ENCODE measurements around the gene SCO1.
A peak's percentile ranks its signal among the peaks of the same experiment; 100 is the strongest.
"Not testable (repeated sequence)": the region's sequence is repeated elsewhere in the genome, so short reads cannot be mapped to it uniquely, and the experiment has no call there.

Gene SCO1

DNA sequence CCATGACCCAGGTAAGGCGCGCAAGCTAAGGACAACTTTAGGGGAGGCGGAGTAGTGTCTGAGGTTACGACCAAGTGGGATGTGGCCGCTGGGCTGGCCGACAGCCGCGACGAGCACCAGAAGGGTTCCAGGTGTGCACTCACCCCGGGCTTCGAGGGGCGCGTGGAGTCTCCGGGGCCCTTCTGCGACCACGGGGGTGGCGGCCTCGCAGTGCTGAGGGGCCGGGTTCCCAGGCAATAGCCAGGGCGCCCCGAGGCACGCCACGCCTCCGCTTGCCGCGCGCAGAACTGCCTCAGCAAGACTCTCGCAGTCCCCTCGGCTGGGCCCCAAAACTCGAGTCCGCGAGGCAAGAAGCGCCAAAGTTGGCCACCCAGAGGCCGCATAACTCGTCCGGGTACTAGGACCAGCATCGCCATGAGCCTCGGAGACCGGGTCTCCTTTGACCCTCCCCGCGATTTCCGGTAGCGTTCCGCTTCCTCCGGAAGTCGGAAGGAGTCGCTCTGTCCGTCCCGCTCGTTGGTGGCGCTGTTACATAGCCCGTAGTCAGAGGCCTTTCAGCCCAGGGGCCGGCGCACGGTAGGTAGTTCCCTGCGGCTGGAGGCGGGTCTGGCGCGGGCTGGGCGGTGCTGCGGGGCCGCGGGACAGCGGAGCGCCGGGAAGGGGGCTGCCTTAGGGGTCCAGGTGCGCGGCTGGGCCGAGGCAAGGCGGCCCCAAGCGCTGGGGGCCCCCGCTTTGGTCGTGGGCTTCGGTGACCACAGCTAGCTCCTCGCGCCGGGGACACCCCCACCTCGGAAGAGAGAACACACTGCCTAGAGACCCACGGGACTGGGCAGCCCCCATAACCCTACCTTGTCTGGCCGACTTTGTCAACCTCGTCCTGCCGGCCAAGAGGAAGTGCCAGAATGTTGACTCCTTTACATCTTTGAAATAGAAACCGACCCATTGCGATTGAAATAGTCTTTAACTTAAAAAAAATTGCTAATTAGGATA lies at the start of gene SCO1, which contains the start of gene ADPRM:
TSS of gene SCO1 (minus strand) at position 442 of the 990 bp plus-strand sequence. CDS start at position 416, 26 bp downstream.
TSS of gene ADPRM (plus strand) at position 503 of the 990 bp plus-strand sequence. CDS start 7,333 bp downstream, outside the sequence.
- peak within 1 kb of the TSS; percentile 95 for H3K27ac Mint-ChIP-seq
- H3K9me3 Mint-ChIP-seq, result no peaks in the 10 kb centered on the region
- peak within 1 kb of the TSS; percentile 90 for H3K4me3 Mint-ChIP-seq
- H3K36me3 Mint-ChIP-seq (ENCODE audit: low read depth), result peaks cover 71% of the 10 kb centered on the region
- H3K27me3 Mint-ChIP-seq, result no peaks in the 10 kb centered on the region
- H3K4me1 Mint-ChIP-seq (ENCODE audit: low read depth), result peaks cover 60% of the 10 kb centered on the region
- DNase-seq, result peak; percentile 93

DNA sequence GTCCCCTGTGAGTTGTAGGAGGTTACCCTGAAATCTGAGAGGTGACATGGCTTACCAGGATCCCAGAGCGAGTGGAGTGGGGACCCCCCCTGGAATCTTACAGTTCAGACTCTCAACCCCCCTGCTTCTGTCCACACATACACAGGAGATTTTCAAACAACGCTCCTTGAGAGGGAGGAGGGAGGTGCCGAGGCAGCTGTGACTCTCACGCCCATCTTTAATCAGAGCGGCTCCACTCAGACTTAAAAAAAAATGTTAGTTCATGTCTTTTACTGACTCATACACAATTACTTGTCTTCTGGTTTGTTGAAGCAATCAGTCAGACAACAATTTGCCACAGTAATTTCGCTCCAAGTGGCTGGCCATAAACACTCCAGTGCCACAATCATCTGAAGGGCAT lies 47.9 kb upstream of the SCO1 start:
- H3K9me3 Mint-ChIP-seq, result no peaks in the 10 kb centered on the region
- H3K27ac Mint-ChIP-seq, result no peak overlapping the region
- no peak overlapping the region for H3K4me3 Mint-ChIP-seq
- peaks cover 12% of the 10 kb centered on the region for H3K4me1 Mint-ChIP-seq (ENCODE audit: low read depth)
- DNase-seq, result no peak
- no peaks in the 10 kb centered on the region for H3K36me3 Mint-ChIP-seq (ENCODE audit: low read depth)
- no peaks in the 10 kb centered on the region for H3K27me3 Mint-ChIP-seq

DNA sequence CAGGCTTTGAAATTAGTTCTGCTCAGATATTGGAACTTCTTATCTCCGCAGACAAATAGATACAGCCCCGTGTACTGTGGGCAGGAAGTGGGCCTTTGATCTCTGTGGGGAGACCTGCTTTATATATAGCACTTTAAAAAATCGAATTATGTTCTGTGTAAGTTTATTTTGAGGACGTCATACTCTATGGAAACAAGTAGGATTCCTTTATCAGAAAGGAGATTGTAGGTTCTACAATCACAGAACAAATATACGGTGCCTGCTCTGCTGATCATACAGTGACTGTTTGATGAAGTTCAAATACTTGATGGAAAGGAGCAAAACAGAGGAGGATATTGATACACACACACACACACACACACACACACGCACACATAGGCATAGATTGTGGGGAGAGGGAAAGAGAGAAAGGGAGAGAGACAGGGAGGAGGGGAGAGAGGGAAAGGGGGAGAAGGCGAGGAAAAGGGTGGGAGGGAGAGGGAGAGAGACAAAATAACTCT lies 47.2 kb upstream of the SCO1 start:
- Mint-ChIP-seq H3K9me3 (no peaks in the 10 kb centered on the region), H3K36me3 (ENCODE audit: low read depth) (no peaks in the 10 kb centered on the region), H3K4me3 (no peak overlapping the region), H3K27me3 (no peaks in the 10 kb centered on the region), H3K4me1 (ENCODE audit: low read depth) (peaks cover 12% of the 10 kb centered on the region), H3K27ac (no peak overlapping the region)
- no peak for DNase-seq

DNA sequence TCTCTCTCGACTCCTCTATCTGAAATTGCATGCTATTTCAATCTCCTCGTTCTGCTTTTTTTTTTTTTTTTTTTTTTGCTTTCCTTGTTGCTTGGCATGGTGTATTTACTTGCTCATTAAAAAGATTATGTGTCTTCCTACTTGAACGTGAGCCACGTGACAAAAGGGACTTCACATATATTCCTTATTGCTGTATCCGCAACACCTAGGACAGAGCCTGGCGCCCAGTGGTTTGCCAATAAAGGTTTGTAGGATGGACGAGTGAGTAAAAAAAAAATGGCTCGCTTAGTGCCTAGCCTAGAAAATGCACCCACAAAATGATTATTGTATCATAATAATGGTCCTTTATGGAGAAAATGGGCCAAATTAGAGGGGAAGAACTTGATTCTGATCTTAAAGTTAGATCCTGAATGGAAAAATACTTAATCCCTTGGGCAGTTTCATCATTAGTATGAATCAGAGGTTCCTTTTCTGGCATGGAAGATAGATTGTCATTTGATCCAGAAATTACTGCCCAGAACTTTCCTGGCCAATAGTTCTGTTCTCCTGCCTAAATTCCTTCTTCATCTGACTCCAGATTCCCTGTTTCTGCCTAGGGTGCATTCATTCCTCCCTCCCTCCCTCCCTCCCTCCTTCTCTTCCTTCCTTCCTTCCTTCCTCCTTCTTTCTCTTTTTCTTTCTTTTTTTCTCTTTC lies 46.1 kb upstream of the SCO1 start:
- DNase-seq, result no peak

DNA sequence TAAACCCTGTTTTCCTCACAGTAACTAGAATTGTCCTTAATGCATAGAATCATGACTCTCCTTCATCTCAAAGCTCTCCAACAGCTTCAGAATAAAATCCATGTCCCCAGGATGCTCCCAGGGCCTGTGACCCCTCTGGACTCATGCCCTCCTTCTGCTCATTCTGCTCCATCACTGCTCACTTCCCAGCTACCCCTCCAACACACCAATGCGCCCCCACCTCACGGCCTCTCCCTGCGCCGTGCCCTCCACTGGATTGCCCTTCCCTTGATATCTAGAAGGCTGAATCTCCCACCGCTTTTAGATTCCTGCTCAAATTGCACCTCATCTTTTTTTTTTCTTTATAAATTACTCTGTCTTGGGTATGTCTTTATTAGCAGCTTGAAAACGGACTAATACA lies 45.1 kb upstream of the SCO1 start:
- no peak for DNase-seq
- Mint-ChIP-seq H3K27ac (no peak overlapping the region), H3K9me3 (no peaks in the 10 kb centered on the region), H3K4me3 (no peak overlapping the region), H3K36me3 (ENCODE audit: low read depth) (no peaks in the 10 kb centered on the region), H3K4me1 (ENCODE audit: low read depth) (peaks cover 15% of the 10 kb centered on the region), H3K27me3 (no peaks in the 10 kb centered on the region)

More for the DNA sequence above, 46.1 kb upstream of the SCO1 start:
- H3K36me3 Mint-ChIP-seq (ENCODE audit: low read depth), result no peaks in the 10 kb centered on the region
- H3K4me3 Mint-ChIP-seq, result no peak overlapping the region
- peaks cover 12% of the 10 kb centered on the region for H3K4me1 Mint-ChIP-seq (ENCODE audit: low read depth)
- no peaks in the 10 kb centered on the region for H3K27me3 Mint-ChIP-seq
- no peaks in the 10 kb centered on the region for H3K9me3 Mint-ChIP-seq
- H3K27ac Mint-ChIP-seq, result no peak overlapping the region

DNA sequence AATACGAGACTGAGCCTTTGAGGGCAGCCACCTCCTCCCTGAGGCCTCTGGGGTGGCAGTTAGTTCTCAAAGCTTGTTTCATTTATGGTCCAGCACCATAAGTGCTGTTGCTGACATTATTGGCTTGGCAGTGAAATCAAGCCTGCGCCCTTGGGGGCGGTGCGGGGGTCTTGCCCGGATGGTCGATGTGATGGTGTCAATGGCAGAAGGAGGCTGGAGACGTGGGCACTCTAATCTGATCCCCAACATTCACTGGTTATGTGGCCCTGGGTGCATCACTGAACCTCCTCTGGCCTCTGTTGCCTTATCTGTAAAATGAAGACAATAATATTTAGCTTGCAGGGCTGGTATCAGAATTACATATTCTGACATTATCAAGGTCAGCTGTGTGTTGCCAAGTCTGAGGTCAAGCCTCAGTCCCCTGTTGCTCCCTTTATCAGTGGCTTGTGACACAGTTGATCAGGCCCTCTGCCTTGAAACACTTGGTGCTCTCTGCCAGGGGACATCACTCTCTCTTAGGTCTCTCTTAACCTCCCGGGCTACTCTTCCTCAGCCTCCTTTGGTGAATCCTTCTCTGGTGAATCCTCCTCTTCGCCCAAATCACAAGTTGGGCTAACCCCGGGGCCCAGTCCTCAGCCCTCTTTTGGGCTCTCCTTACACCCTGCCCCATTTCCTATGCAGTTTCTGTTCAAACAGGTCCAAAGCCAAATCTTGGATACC lies 44.2 kb upstream of the SCO1 start:
- DNase-seq, result no peak
- Mint-ChIP-seq H3K4me3 (no peak overlapping the region), H3K36me3 (ENCODE audit: low read depth) (no peaks in the 10 kb centered on the region), H3K27ac (no peak overlapping the region), H3K9me3 (no peaks in the 10 kb centered on the region), H3K27me3 (no peaks in the 10 kb centered on the region), H3K4me1 (ENCODE audit: low read depth) (peaks cover 20% of the 10 kb centered on the region)

DNA sequence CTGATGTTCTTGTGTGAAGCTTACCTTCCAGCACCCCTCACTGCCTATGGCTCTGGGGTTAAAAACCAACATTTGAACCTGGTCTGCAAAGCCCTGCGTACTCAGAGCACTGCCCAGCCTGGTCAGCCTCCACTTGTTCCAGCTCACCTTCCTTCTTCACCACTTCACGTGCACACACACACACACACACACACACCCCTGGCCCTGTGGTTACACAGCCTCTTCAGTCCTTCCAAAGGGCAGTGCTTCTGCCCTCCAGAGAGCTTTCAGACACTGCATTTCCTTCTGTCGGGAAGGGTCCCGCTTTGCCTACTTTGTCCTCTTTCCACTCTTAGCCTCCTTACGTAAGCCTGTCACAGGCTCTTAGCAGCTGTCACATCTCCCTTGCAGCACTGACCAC lies 42.1 kb upstream of the SCO1 start:
- Mint-ChIP-seq H3K4me3 (no peak overlapping the region), H3K9me3 (no peaks in the 10 kb centered on the region), H3K36me3 (ENCODE audit: low read depth) (no peaks in the 10 kb centered on the region), H3K27me3 (peaks cover 3% of the 10 kb centered on the region), H3K4me1 (ENCODE audit: low read depth) (peaks cover 11% of the 10 kb centered on the region), H3K27ac (no peak overlapping the region)
- no peak for DNase-seq

DNA sequence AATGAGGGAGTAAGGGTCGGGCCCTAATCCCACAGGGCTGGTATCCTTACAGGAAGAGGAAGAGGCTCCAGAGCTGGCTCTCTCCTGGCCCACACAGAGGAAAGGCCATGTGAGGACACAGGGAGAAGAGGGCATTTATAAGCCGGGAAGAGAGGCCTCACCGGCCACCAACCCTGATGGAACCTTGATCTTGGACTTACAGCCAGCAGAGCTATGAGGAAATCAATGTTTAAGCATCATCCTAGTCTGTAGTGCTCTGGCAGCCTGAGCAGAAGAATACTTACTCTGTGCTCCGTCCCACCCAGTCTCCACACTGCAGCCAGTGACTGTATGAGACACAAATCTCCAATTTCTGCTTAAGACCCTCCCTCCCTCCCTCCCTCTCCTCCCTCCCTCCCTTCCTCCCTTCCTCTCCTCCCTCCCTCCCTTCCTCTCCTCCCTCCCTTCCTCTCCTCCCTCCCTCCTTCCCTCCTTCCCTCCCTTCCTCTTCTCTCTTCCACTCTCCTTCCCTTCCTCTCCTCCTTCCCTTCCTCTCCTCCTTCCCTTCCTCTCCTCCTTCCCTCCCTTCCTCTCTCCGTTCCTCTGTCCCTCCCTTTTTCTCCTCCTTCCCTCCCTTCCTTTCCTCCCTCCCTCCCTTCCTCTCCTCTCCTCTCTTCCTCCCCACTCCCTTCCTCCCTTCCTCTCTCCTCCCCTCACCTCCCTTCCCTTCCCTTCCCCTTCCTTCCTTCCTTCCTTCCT lies 41.4 kb upstream of the SCO1 start:
- no peak for DNase-seq
- peaks cover 8% of the 10 kb centered on the region for H3K4me1 Mint-ChIP-seq (ENCODE audit: low read depth)

DNA sequence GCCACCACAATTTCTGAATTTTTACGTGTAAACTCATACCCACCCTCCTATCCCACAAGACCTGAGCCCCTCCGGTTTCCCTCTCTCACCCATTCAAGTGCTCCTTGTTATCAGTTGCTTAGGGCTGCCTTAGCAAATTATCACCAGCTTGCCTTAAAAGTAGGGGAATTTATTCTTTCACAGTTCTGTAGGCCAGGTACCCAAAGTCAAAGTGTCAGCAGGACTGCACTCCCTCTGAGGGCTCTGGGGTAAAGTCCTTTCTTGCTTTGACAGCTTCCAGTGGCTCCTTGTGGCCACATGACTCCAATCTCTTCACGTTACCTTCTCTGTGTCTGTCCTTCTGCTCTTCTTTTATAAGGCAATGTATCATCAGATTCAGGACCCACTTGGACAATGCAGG lies 40.4 kb upstream of the SCO1 start:
- H3K9me3 Mint-ChIP-seq, result no peaks in the 10 kb centered on the region
- H3K27ac Mint-ChIP-seq, result no peak overlapping the region
- DNase-seq, result no peak
- peaks cover 4% of the 10 kb centered on the region for H3K27me3 Mint-ChIP-seq
- no peak overlapping the region for H3K4me3 Mint-ChIP-seq
- no peaks in the 10 kb centered on the region for H3K36me3 Mint-ChIP-seq (ENCODE audit: low read depth)
- peaks cover 8% of the 10 kb centered on the region for H3K4me1 Mint-ChIP-seq (ENCODE audit: low read depth)

More for the DNA sequence above, 41.4 kb upstream of the SCO1 start:
- Mint-ChIP-seq H3K4me3 (no peak overlapping the region), H3K27me3 (peaks cover 4% of the 10 kb centered on the region), H3K9me3 (no peaks in the 10 kb centered on the region), H3K27ac (no peak overlapping the region), H3K36me3 (ENCODE audit: low read depth) (no peaks in the 10 kb centered on the region)

DNA sequence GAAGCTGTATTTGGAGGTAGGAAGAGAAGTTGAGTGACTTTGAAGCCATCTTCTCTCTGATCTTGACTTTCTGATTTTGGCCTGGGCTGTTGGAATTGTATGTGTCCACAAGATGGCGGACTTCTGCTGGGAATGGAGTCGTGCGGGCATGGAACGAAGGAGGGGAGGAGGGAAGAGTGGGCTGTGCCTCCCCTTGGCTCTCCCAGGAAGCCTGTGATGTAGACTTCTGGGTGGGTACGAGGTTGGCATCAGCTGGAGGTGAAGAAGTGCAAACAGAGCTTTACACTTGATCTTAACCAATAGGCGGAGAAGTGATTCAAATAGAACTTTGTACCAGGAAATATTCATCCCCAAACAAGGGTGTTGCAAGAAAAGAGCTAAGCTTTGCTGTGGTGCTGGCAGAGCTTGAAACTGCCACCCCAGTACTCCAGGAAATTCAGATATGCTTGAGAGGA lies 39.9 kb upstream of the SCO1 start:
- peaks cover 4% of the 10 kb centered on the region for H3K27me3 Mint-ChIP-seq
- H3K27ac Mint-ChIP-seq, result no peak overlapping the region
- H3K4me3 Mint-ChIP-seq, result no peak overlapping the region
- peak; percentile 40 for DNase-seq
- H3K9me3 Mint-ChIP-seq, result no peaks in the 10 kb centered on the region
- H3K4me1 Mint-ChIP-seq (ENCODE audit: low read depth), result peaks cover 8% of the 10 kb centered on the region
- no peaks in the 10 kb centered on the region for H3K36me3 Mint-ChIP-seq (ENCODE audit: low read depth)

DNA sequence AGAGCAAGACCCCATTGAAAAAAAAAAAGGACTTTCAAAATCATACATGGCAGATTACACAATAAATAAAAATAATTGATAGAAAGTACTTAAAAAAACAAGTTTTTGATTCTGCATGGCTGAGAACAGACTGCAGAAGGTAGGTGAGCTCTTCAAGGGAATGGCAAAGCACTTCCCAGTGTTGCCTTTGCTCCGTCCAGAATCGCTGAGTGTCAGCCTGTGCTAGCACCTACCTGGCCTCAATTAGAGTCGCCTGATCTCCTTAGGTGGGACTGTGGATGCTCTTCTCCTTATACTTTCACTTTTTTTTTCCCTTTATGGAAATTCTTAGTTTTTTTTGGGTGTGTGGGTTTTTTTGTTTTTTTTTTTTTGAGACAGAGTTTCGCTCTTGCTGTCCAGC lies 38.5 kb upstream of the SCO1 start:
- Mint-ChIP-seq H3K4me3 (no peak overlapping the region), H3K9me3 (no peaks in the 10 kb centered on the region), H3K4me1 (ENCODE audit: low read depth) (peaks cover 12% of the 10 kb centered on the region), H3K36me3 (ENCODE audit: low read depth) (no peaks in the 10 kb centered on the region), H3K27me3 (peaks cover 4% of the 10 kb centered on the region), H3K27ac (no peak overlapping the region)
- no peak for DNase-seq

DNA sequence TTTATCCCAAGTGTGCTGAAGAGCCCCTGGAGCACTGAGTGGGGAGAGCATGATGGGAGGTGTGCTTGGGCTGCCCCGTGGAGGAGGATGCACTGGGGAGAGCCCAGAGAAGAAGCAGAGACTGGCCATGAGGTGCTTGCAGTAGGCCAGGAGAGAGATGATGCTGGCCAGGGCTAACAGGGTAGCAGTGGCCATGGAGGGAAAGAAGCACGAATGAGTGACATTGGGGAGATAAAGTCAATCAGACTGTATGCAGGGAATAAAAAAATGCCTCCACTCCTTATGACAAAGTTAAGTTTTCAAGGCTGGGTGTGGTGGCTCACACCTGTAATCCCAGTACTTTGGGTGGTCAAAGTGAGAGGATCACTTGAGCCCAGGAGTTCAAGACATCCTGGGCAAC lies 37.9 kb upstream of the SCO1 start:
- Mint-ChIP-seq H3K9me3 (no peaks in the 10 kb centered on the region), H3K27me3 (peaks cover 4% of the 10 kb centered on the region), H3K36me3 (ENCODE audit: low read depth) (no peaks in the 10 kb centered on the region), H3K4me1 (ENCODE audit: low read depth) (peaks cover 17% of the 10 kb centered on the region), H3K4me3 (no peak overlapping the region), H3K27ac (no peak overlapping the region)
- no peak for DNase-seq

DNA sequence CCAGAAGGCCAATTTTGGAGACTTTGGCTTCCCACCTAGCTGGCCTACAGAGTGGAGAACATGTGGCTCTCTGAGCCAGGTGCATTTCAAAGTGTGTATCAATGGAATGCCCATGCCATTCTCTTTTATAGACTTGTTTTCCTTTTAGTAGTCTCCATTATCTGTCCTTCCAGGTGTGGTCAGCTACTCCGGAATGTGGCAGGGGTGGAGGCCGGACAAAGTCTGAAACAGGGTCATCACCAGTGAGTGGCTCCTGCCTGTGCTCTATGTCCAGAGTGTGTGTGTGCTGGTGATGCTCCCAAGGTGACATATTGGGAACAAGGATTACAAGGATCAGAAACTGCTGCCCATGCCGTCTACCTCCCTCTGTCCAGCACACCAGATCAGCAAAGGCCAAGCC lies 36.3 kb upstream of the SCO1 start:
- H3K4me1 Mint-ChIP-seq (ENCODE audit: low read depth), result peaks cover 25% of the 10 kb centered on the region
- DNase-seq, result no peak
- H3K27ac Mint-ChIP-seq, result no peak overlapping the region
- H3K27me3 Mint-ChIP-seq, result peaks cover 4% of the 10 kb centered on the region
- no peaks in the 10 kb centered on the region for H3K9me3 Mint-ChIP-seq
- no peaks in the 10 kb centered on the region for H3K36me3 Mint-ChIP-seq (ENCODE audit: low read depth)
- H3K4me3 Mint-ChIP-seq, result no peak overlapping the region

DNA sequence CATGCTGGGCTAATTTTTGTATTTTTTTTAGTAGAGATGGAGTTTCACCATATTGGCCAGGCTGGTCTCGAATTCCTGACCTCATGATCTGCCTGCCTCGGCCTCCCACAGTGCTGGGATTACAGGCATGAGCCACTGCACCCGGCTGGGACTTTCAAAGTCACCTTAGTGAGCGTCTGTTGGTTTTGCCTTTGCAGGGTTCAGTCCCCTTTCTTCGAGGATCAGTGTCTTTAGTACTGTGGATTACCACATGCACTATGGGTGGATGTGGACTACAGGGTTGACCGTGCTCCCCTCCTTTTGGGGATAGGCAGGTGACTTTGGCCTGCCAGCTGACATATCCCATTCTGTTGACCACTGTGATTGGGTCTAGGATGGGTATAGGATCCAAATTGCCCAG lies 34.8 kb upstream of the SCO1 start:
- not testable (repeated sequence) for H3K9me3 Mint-ChIP-seq, DNase-seq, H3K4me3 Mint-ChIP-seq

More for the DNA sequence above, 34.8 kb upstream of the SCO1 start:
- not testable (repeated sequence) for H3K27ac Mint-ChIP-seq; H3K27me3 Mint-ChIP-seq; H3K36me3 Mint-ChIP-seq (ENCODE audit: low read depth)
- H3K4me1 Mint-ChIP-seq (ENCODE audit: low read depth), result peaks cover 26% of the 10 kb centered on the region
